HEK293 (cell line): ENCODE results near the gene MATCAP1.

ENCODE experiments used
- CTCF ChIA-PET: fragments of 350-600 bp; formaldehyde crosslinking; extraction: SDS; loops from one replicate; lab custom pipeline; 2021; ENCODE audit warnings: antibody characterized with exemption; lab: Yijun Ruan, JAX
- POLR2A ChIA-PET: fragments of 300-600 bp; formaldehyde crosslinking; extraction: SDS; loops from one replicate; lab custom pipeline; 2020; ENCODE audit warnings: antibody characterized with exemption, inconsistent platforms; lab: Yijun Ruan, JAX
- H3K27ac ChIP-seq: fragments of 200-500 bp; sonication (Bioruptor generic); 2 replicates; pipeline ENCODE4 v1.5.1; 2014; ENCODE audit warnings: low read depth, low read length, control low read depth, inconsistent platforms; ENCODE audit errors: extremely low read depth
- H3K36me3 ChIP-seq, 2 experiments: fragments of 200-500 bp in 1 of 2; sonication (Bioruptor generic) in 1 of 2; 1 replicate in 1 of 2; 2 replicates in 1 of 2; pipeline ENCODE4 v1.5.1; 2014 to 2017; ENCODE audit warnings: inconsistent platforms in 2 of 2, low read length in 2 of 2; ENCODE audit not compliant: control insufficient read depth in 2 of 2, insufficient read depth in 1 of 2
- H3K4me1 ChIP-seq: fragments of 200-500 bp; sonication (Bioruptor generic); 2 replicates; pipeline ENCODE4 v1.5.1; 2014; ENCODE audit warnings: mild to moderate bottlenecking, low read length, inconsistent platforms; ENCODE audit not compliant: control insufficient read depth, insufficient read depth
- H3K4me3 ChIP-seq: 2 replicates; pipeline ENCODE4 v1.5.1; 2011; ENCODE audit warnings: low read depth, mild to moderate bottlenecking, control low read depth, low read length, moderate library complexity
- H3K9me3 ChIP-seq: fragments of 200-500 bp; sonication (Bioruptor generic); 2 replicates; pipeline ENCODE4 v1.5.1; 2014; ENCODE audit warnings: low read depth, low read length, inconsistent platforms; ENCODE audit not compliant: control insufficient read depth, insufficient read depth
- HOXD13 ChIP-seq: sonication (generic); formaldehyde crosslinking; IDR thresholded peaks from 2 replicates; pipeline ENCODE4 v1.8.0; 2022; ENCODE audit warnings: missing genetic modification reagents, borderline replicate concordance
- KLF8 ChIP-seq: fragments of 450-650 bp; formaldehyde crosslinking; IDR thresholded peaks from 2 replicates; pipeline ENCODE4 v1.5.1; 2016; ENCODE audit warnings: missing biosample characterization, missing genetic modification characterization
- REPIN1 ChIP-seq: fragments of 450-650 bp; formaldehyde crosslinking; IDR thresholded peaks from 2 replicates; pipeline ENCODE4 v1.5.1; 2017; ENCODE audit warnings: missing biosample characterization, missing genetic modification characterization, low read depth
- TCF7L2 ChIP-seq: IDR thresholded peaks from 2 replicates; pipeline ENCODE4 v1.6.1; 2011; ENCODE audit warnings: low read depth, mild to moderate bottlenecking, inconsistent platforms, low read length, moderate library complexity, borderline replicate concordance
- ZBTB17 ChIP-seq: fragments of 450-650 bp; formaldehyde crosslinking; IDR thresholded peaks from 2 replicates; pipeline ENCODE4 v1.5.1; 2016; ENCODE audit warnings: missing biosample characterization, missing genetic modification characterization
- ZBTB7A ChIP-seq: fragments of 450-650 bp; formaldehyde crosslinking; IDR thresholded peaks from 2 replicates; pipeline ENCODE4 v1.5.1; 2016; ENCODE audit warnings: low read depth, missing biosample characterization, missing genetic modification characterization
- ZFHX2 ChIP-seq: fragments of 450-650 bp; formaldehyde crosslinking; conservative IDR thresholded peaks from 2 replicates; pipeline ENCODE4 v1.5.1; 2016; ENCODE audit warnings: missing biosample characterization, missing genetic modification characterization
- ZIC2 ChIP-seq: fragments of 450-650 bp; formaldehyde crosslinking; IDR thresholded peaks from 2 replicates; pipeline ENCODE4 v1.5.1; 2016; ENCODE audit warnings: missing biosample characterization, missing genetic modification characterization
- ZNF112 ChIP-seq: fragments of 450-650 bp; formaldehyde crosslinking; IDR thresholded peaks from 2 replicates; pipeline ENCODE4 v1.5.0; 2017; ENCODE audit warnings: missing biosample characterization, missing genetic modification characterization
- ZNF214 ChIP-seq: fragments of 450-650 bp; formaldehyde crosslinking; IDR thresholded peaks from 2 replicates; pipeline ENCODE4 v1.5.1; 2017; ENCODE audit warnings: missing biosample characterization, mild to moderate bottlenecking, missing genetic modification characterization, borderline replicate concordance
- ZNF266 ChIP-seq: fragments of 450-650 bp; formaldehyde crosslinking; IDR thresholded peaks from 2 replicates; pipeline ENCODE4 v1.5.1; 2016; ENCODE audit warnings: missing biosample characterization, missing genetic modification characterization, low read depth
- ZNF391 ChIP-seq: fragments of 450-650 bp; formaldehyde crosslinking; IDR thresholded peaks from 2 replicates; pipeline ENCODE4 v1.5.1; 2016; ENCODE audit warnings: low read depth, missing biosample characterization, missing genetic modification characterization, borderline replicate concordance
- ZNF394 ChIP-seq: fragments of 450-650 bp; formaldehyde crosslinking; IDR thresholded peaks from 2 replicates; pipeline ENCODE4 v1.5.1; 2016; ENCODE audit warnings: missing biosample characterization, missing genetic modification characterization, mild to moderate bottlenecking, moderate library complexity, borderline replicate concordance
- ZNF513 ChIP-seq: fragments of 450-650 bp; IDR thresholded peaks from 2 replicates; pipeline ENCODE4 v1.5.1; 2018; ENCODE audit warnings: missing biosample characterization, missing genetic modification characterization
- ZNF514 ChIP-seq: fragments of 450-650 bp; formaldehyde crosslinking; IDR thresholded peaks from 2 replicates; pipeline ENCODE4 v1.5.1; 2016; ENCODE audit warnings: missing biosample characterization, missing genetic modification characterization
- ZNF529 ChIP-seq: fragments of 450-650 bp; formaldehyde crosslinking; IDR thresholded peaks from 2 replicates; pipeline ENCODE4 v1.5.1; 2017; ENCODE audit warnings: missing genetic modification characterization, missing biosample characterization; ENCODE audit not compliant: insufficient replicate concordance
- ZNF544 ChIP-seq: fragments of 450-650 bp; formaldehyde crosslinking; IDR thresholded peaks from 2 replicates; pipeline ENCODE4 v1.5.0; 2017; ENCODE audit warnings: missing biosample characterization, missing genetic modification characterization
- ZNF558 ChIP-seq: fragments of 450-650 bp; formaldehyde crosslinking; IDR thresholded peaks from 2 replicates; pipeline ENCODE4 v1.5.1; 2016; ENCODE audit warnings: missing biosample characterization, missing genetic modification characterization
- ZNF677 ChIP-seq: fragments of 450-650 bp; IDR thresholded peaks from 2 replicates; pipeline ENCODE4 v1.5.0; 2018; ENCODE audit warnings: missing biosample characterization, mild to moderate bottlenecking, missing genetic modification characterization, moderate library complexity
- ZNF701 ChIP-seq: fragments of 450-650 bp; formaldehyde crosslinking; IDR thresholded peaks from 2 replicates; pipeline ENCODE4 v1.5.1; 2016; ENCODE audit warnings: missing biosample characterization, missing genetic modification characterization
- ZNF76 ChIP-seq: fragments of 450-650 bp; formaldehyde crosslinking; IDR thresholded peaks from 2 replicates; pipeline ENCODE4; 2016; ENCODE audit warnings: low read depth, missing biosample characterization, missing genetic modification characterization, borderline replicate concordance
- TF ChIP-seq, protein P1 (sequence below): fragments of 450-650 bp; formaldehyde crosslinking; IDR thresholded peaks from 2 replicates; pipeline ENCODE4 v1.5.1; 2016; ENCODE audit warnings: missing biosample characterization, missing genetic modification characterization
- TF ChIP-seq, protein P2 (sequence below): fragments of 450-650 bp; formaldehyde crosslinking; IDR thresholded peaks from 2 replicates; pipeline ENCODE4 v1.5.1; 2016; ENCODE audit warnings: missing biosample characterization, missing genetic modification characterization
- TF ChIP-seq, protein P3 (sequence below): fragments of 450-650 bp; formaldehyde crosslinking; IDR thresholded peaks from 2 replicates; pipeline ENCODE4 v1.5.1; 2016; ENCODE audit warnings: missing biosample characterization, missing genetic modification characterization
- TF ChIP-seq, protein P4 (sequence below): fragments of 450-650 bp; formaldehyde crosslinking; IDR thresholded peaks from 2 replicates; pipeline ENCODE4 v1.5.1; 2016; ENCODE audit warnings: missing biosample characterization, missing genetic modification characterization

Gene MATCAP1

GRCh38 chr16:67173808-67174705, 9.7 kb downstream of the MATCAP1 start:
- ChIA-PET CTCF (interaction anchor here (0.6 to 1.5 kb wide), 7 partner anchors 9 to 156 kb away, joined by 3 to 4 read pairs (median 3); partner anchors contain the start of gene MATCAP1), POLR2A (interaction anchor here (0.6 to 0.8 kb wide), 4 partner anchors 11 to 292 kb away, joined by 3 to 4 read pairs (median 3); no protein-coding TSS in a partner anchor)
- Histone ChIP-seq H3K4me3 (peak overlapping the region; percentile 10), H3K27ac (peak overlapping the region; percentile 28; the same call in 1 of the 2 replicates), H3K4me1 (peaks cover 9% of the 10 kb centered on the region), H3K36me3 (peaks cover 0 to 20% of the 10 kb centered on the region in 2 experiments; a peak in 1 of 3 replicates), H3K9me3 (no peaks in the 10 kb centered on the region)
- no peak for TF ChIP-seq TCF7L2
- TF ChIP-seq, protein P1, sequence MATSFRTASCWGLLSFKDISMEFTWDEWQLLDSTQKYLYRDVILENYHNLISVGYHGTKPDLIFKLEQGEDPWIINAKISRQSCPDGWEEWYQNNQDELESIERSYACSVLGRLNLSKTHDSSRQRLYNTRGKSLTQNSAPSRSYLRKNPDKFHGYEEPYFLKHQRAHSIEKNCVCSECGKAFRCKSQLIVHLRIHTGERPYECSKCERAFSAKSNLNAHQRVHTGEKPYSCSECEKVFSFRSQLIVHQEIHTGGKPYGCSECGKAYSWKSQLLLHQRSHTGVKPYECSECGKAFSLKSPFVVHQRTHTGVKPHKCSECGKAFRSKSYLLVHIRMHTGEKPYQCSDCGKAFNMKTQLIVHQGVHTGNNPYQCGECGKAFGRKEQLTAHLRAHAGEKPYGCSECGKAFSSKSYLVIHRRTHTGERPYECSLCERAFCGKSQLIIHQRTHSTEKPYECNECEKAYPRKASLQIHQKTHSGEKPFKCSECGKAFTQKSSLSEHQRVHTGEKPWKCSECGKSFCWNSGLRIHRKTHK (tag by site-specific recombination): no peak
- TF ChIP-seq HOXD13 (CRISPR knock-in tag): no peak
- TF ChIP-seq ZNF544 (tag by site-specific recombination): no peak
- TF ChIP-seq ZNF391 (tag by site-specific recombination): no peak; the same call in 1 of the 2 replicates
- TF ChIP-seq ZNF677 (tag by site-specific recombination): no peak
- TF ChIP-seq ZIC2: peak; percentile 84
- TF ChIP-seq, protein P2, sequence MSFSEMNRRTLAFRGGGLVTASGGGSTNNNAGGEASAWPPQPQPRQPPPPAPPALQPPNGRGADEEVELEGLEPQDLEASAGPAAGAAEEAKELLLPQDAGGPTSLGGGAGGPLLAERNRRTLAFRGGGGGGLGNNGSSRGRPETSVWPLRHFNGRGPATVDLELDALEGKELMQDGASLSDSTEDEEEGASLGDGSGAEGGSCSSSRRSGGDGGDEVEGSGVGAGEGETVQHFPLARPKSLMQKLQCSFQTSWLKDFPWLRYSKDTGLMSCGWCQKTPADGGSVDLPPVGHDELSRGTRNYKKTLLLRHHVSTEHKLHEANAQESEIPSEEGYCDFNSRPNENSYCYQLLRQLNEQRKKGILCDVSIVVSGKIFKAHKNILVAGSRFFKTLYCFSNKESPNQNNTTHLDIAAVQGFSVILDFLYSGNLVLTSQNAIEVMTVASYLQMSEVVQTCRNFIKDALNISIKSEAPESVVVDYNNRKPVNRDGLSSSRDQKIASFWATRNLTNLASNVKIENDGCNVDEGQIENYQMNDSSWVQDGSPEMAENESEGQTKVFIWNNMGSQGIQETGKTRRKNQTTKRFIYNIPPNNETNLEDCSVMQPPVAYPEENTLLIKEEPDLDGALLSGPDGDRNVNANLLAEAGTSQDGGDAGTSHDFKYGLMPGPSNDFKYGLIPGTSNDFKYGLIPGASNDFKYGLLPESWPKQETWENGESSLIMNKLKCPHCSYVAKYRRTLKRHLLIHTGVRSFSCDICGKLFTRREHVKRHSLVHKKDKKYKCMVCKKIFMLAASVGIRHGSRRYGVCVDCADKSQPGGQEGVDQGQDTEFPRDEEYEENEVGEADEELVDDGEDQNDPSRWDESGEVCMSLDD (tag by site-specific recombination): 0 out of 2 replicates have a peak, but pooled peaks have one; percentile 36
- TF ChIP-seq ZNF558: no peak
- TF ChIP-seq ZNF112 (tag by site-specific recombination): no peak
- TF ChIP-seq ZBTB7A: no peak
- TF ChIP-seq ZNF76 (tag by site-specific recombination): no peak; the same call in 1 of the 2 replicates
- no peak for TF ChIP-seq ZNF514 (tag by site-specific recombination)
- TF ChIP-seq KLF8 (tag by site-specific recombination): no peak
- TF ChIP-seq ZFHX2 (tag by site-specific recombination): peak; percentile 34; the same call in 1 of the 2 replicates
- peak; percentile 91 for TF ChIP-seq ZBTB17 (tag by site-specific recombination)
- TF ChIP-seq ZNF701 (tag by site-specific recombination): no peak
- no peak for TF ChIP-seq ZNF214 (tag by site-specific recombination)
- TF ChIP-seq ZNF529 (tag by site-specific recombination): no peak
- no peak for TF ChIP-seq ZNF513 (tag by site-specific recombination)
- TF ChIP-seq ZNF266 (tag by site-specific recombination): no peak
- no peak; the same call in 1 of the 2 replicates for TF ChIP-seq ZNF394 (tag by site-specific recombination)
- TF ChIP-seq REPIN1 (tag by site-specific recombination): no peak
- TF ChIP-seq, protein P3, sequence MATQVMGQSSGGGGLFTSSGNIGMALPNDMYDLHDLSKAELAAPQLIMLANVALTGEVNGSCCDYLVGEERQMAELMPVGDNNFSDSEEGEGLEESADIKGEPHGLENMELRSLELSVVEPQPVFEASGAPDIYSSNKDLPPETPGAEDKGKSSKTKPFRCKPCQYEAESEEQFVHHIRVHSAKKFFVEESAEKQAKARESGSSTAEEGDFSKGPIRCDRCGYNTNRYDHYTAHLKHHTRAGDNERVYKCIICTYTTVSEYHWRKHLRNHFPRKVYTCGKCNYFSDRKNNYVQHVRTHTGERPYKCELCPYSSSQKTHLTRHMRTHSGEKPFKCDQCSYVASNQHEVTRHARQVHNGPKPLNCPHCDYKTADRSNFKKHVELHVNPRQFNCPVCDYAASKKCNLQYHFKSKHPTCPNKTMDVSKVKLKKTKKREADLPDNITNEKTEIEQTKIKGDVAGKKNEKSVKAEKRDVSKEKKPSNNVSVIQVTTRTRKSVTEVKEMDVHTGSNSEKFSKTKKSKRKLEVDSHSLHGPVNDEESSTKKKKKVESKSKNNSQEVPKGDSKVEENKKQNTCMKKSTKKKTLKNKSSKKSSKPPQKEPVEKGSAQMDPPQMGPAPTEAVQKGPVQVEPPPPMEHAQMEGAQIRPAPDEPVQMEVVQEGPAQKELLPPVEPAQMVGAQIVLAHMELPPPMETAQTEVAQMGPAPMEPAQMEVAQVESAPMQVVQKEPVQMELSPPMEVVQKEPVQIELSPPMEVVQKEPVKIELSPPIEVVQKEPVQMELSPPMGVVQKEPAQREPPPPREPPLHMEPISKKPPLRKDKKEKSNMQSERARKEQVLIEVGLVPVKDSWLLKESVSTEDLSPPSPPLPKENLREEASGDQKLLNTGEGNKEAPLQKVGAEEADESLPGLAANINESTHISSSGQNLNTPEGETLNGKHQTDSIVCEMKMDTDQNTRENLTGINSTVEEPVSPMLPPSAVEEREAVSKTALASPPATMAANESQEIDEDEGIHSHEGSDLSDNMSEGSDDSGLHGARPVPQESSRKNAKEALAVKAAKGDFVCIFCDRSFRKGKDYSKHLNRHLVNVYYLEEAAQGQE (tag by site-specific recombination): no peak
- TF ChIP-seq, protein P4, sequence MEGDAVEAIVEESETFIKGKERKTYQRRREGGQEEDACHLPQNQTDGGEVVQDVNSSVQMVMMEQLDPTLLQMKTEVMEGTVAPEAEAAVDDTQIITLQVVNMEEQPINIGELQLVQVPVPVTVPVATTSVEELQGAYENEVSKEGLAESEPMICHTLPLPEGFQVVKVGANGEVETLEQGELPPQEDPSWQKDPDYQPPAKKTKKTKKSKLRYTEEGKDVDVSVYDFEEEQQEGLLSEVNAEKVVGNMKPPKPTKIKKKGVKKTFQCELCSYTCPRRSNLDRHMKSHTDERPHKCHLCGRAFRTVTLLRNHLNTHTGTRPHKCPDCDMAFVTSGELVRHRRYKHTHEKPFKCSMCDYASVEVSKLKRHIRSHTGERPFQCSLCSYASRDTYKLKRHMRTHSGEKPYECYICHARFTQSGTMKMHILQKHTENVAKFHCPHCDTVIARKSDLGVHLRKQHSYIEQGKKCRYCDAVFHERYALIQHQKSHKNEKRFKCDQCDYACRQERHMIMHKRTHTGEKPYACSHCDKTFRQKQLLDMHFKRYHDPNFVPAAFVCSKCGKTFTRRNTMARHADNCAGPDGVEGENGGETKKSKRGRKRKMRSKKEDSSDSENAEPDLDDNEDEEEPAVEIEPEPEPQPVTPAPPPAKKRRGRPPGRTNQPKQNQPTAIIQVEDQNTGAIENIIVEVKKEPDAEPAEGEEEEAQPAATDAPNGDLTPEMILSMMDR: peak; percentile 88
